Suppressor macrophage (primary cell): ENCODE data around the gene FKBP2.

Experiments used
- DNase-seq, 4 experiments: peaks; one replicate each; pipeline ENCODE4 v3.0.0-alpha.2; 2020 to 2022

The FKBP2 gene

DNA sequence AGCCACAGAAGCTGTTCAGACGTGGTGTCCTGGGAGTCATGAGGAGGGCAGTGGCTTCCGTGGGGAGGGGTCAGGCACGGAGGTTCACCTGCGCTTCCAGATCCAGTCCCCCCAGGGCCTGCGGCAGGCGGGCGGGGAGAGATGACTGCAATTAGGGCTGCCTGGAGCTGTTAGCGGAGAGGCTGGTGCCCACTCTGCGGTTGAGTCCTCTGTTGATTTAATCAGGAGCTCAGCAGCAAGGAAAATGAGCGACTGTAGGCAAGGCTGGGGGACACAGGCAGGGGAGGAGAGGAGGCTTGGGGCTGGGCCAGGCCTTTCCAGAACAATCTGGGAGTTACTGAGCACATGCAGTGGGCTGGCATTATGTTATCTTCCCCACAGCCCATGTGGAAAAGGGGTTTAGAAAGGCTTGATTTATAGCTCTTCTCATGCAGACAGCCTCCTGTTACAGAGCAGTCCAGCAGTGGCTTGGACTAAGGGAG lies 23.5 kb downstream of the FKBP2 start:
- no peak for DNase-seq

DNA sequence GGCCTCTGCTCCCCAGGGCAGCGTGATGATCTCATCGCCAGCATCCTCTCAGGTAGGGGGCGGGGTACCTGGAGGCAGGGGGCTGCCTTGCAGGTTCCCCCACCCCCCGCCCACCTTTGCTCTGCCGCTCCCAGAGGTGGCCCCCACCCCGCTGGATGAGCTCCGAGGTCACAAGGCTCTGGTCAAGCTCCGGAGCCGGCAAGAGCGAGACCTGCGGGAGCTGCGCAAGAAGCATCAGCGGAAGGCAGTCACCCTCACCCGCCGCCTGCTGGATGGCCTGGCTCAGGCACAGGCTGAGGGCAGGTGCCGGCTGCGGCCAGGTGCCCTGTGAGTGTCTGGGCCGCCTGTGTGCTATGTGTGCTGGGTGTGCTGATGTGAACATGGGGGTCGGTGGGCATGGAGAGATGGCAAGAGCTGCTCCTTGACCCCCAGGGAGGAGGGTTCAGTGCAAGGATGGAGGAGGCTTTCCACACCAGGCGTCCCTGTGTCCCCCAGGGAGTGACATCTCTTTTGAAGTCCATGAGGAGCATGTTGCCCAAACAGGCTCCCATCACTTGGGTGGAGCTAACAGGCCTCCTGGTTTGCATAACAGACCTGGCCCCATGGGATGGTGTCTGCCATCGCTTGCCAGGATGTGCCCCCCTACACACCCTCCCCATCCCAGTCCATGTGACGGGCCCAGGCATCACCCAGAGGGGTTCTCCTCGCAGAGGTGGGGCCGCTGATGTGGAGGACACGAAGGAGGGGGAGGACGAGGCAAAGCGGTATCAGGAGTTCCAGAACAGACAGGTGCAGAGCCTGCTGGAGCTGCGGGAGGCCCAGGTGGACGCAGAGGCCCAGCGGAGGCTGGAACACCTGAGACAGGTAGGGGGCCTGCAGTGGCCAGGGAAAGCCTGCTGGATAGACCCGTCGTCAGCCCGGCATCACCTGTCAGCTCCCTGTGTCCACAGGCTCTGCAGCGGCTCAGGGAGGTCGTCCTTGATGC lies 24.6 kb downstream of the FKBP2 start:
- DNase-seq, result no peak

DNA sequence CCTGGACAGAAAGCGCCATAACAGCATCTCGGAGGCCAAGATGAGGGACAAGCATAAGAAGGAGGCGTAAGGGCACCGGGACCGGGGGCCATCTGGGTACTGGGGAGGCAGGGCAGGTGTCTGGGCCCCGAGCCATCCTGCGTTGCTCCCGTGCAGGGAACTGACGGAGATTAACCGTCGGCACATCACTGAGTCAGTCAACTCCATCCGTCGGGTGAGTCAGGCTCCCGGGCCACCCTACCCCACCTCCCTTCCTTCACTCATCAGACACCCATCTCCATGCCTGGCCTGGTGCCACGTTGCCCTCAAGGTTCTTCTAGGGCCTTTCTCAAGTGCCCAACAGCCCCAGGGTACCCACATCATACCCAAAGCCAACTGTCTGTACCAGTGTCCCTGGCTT lies 25.4 kb downstream of the FKBP2 start:
- no peak for DNase-seq

DNA sequence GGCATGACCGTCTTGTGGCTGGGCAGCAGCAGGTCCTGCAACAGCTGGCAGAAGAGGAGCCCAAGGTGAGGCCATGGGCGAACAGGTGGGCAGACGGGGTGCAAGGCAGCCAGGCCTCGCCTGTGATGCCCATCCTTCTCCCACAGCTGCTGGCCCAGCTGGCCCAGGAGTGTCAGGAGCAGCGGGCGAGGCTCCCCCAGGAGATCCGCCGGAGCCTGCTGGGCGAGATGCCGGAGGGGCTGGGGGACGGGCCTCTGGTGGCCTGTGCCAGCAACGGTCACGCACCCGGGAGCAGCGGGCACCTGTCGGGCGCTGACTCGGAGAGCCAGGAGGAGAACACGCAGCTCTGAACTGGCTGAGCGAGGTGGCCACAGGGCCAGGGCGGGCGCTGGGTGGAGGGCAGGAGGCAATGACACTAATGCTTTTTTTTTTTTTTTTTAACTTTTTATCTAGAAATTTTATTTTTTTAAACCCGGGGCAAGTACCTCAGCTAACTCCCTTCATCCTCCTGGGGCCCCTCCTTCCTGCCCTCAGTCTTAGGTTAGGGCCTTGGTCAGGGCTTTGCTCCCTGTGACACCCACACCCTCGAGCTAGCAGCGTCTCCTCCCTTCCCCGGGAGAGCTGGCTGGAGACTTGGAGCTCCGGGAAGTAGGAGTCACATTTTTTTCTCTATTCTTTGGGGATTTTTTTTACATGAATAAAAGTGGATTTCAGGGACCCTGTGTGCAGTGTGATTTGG lies 26.5 kb downstream of the FKBP2 start:
- DNase-seq, result no peak

DNA sequence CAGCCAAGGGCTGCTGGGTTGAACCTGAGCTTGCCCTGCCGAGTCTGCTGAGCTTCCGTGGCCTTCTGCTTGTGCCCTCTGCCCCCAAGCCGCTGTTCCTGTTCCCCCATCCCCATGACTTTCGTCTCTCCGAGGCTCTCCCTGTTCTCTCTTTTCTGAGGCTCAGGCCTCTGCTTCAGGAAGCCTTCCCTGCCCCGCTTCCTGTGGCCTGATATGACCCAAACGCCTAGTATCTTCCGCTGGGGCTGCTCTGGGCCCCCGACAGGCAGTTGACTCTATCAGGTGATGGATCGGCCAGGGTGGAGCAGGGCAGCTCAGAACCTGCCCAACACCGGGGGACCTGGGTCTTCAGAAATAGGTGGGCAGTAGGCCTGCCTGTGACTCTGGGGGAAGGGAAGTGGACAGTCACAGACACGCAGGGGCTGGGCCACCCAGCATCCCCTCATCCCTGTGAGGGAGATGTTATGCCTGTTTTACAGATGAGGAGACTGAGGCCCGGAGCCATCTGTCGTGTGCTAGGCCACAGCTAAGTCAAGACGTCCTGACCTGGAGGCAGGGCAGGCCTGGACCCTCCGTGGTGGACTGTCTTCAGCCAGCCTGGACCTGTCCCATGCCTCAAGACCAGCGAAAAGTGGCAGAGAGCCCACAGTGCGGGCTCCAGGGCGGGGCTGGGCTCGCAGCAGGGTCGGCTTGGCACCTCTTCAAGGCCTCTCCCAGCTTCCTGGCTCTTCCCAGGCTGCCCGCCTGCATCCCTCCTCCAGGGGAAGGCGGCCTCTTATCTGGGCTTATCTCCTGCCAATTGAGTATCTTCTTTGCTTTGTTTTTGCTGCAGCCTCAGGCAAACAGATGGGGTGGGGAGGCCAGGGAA lies 27.4 kb downstream of the FKBP2 start:
- DNase-seq, result peak; percentile 57 to 79 (median 78)

DNA sequence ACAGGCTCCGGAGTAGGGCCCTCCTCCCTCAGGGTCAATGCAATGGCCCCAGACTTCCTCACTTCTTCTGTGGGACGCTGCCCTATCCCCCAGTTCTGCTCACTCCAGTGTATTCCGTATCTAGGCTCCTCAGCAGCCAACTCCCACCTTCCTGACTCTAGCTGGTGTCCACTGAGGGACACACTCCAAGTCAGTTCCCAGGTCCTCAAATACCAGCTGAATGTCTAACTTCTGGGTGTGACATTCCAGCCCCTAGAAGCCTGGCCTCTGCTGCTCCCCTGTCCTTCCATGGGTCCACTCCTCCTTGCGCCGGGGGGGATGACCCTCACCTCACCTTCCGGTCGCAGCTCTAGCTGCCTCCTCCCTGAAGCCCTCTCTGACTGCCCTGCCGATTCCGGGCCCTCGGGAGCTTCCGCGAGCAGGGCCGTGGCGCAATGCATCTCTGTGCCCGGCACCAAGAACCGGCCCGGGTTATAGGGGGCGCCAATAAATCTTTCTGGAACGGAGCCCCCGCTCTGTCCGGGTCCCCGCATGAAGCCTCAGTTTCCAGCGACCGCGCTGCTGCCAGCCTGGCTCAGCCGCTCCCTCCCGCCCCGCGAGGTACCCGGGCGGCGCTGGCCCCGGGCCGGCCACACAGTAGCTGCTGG lies 28.1 kb downstream of the FKBP2 start:
- DNase-seq, result peak; percentile 64 to 83 (median 79)

DNA sequence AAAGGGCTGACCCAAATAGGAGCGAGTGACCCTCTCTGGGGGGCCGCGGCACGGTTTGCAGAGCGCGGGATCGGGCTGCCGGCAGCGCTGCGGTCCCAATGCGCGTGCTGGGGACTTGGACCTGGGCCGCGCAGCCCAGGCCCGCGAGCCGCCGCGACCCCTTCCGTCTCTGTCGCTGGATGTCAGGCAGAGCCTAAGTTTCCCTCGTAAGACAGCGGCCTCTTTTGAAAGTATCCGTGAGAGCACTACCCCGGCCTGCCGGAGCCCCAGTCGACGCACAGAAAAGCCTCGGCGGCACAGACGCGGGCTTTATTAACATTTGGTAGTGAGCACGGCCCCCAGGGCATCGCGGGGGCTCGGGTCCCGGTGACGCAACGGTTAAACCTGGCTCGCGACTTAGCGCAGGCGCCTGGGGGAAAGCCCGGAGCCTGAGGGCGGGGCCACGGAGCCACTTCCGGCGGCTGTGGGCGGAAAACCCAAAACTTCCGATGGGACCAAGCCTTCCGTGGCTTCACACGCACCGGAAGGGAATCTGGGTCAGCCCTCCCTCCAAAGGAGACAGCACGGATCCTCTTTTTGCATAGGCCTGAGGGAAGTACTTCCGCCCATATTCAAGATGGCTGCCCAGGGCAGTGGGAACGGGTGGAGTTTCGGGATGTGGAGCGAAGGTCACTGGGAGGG lies 28.8 kb downstream of the FKBP2 start:
- DNase-seq, result peak; percentile 98 to 100 (median 99)

DNA sequence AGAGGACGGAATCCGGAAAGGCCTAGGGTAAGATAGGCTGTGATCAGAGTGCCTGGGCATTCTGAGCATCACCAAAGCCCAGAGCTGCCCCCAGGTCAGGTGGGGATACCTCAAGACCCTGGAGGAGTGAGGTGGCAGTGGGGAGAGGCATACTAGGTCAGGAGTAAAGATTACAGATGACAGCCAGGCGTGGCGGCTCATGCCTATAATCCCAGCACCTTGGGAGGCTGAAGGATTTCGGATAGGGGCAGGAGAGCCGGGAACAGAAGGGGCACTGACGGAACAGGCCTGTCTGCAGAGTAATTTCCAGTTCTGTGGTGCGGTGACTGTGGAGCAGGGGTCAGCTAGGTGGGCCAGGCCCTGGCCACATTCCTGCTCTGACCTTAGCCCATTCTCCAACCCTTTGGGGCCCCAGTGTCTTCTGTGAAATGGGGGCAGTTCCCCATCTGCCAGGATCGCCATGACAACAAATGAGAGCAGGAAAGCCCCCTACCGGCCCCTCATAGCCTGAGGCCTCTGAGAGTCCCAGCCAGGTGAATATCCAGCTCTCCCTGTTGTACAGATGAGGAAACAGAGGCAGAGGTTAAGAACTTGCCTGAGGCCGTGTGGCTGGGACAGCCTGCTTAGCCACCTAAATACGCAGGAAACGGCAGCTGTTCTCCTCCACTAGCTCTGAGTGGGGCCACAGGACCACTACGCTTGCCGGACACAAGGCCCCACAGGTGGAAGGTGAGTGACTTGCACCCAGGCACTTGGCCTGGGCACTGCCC lies 34.3 kb downstream of the FKBP2 start:
- DNase-seq, result no peak

DNA sequence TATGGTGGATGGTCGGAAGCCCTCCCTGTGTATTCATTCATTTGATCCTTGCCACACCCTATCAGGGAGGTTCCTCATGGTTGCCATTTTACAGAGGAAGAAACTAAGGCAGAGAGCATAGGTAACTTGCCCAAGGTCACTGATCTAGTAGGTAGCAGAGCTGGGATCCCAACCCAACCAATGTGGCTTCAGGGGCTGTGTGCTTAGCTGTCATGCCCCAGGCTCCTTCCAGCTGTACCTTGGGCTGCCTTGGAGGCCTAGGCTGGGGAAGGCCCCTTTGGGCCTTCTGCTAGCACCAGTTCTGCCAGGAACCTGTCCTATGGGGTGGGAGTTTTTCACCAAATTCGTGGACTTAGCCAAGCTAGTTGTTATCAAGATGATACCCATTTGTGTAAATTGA lies 34.9 kb downstream of the FKBP2 start:
- no peak for DNase-seq

DNA sequence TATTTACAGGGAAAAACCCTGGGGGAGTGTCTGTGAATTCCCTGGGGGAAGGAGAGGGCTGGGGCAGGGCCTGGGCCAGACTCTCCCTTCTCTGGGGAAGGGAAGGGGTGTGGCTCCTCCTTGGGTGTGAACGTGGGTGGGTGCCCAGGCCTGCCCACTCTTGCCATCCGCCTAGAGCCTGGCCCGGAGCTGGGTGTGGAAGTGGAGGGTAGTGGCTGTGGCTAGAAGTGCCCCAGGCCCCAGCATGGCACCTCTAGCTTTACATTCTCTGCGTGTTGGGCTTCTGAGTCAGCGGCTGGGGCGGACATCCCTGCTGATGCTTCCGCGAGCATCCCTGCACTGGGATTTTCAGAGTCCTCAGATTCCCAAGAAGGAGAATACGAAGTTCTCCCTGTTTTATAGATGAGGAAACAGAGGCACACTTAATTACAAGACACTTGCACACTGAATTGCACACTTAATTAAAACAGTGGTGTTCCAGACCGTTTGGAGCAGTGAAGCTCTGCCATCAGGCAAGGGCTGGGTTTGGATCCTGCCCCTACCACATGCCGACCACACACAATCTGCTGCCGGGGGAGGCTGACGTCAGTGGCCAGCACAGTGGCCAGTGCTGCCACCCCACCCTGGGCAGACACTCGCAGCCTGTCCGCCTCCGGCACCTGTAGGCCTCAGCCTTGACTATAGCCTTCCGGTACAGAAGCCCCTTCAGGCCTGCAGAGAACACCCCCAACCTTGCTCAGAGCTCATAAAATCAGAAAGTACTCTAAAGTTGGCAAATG lies 35.9 kb downstream of the FKBP2 start:
- no peak for DNase-seq

DNA sequence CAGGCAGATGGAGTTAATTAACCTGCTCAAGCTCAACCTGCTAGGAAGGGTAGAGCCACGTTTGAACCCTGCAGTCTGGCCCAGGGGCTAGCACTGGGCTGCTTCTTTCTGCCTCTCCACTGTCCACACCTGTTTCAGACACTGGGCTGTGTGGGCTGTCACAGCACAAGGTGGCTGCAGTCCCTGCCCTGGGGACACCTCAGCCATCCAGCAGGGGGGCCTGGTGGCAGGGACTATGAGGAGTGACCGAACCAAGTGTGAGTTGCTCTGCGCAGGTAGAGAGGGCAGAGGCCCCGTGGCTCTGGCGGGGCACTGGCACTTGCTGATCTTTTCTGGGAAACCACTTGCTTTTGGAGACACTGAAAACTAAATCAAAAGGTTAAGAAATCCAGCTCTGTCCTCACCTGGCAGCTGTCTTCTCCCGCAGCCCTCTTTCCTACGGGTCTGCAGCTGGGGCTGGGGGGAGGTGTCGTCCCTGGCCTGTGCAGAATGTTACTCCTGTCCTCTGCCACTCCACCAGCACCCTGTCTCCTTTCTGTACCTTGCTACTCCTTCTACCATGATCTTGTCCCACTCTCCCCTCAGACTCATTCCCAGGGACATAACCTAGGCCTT lies 37.8 kb downstream of the FKBP2 start:
- no peak for DNase-seq

DNA sequence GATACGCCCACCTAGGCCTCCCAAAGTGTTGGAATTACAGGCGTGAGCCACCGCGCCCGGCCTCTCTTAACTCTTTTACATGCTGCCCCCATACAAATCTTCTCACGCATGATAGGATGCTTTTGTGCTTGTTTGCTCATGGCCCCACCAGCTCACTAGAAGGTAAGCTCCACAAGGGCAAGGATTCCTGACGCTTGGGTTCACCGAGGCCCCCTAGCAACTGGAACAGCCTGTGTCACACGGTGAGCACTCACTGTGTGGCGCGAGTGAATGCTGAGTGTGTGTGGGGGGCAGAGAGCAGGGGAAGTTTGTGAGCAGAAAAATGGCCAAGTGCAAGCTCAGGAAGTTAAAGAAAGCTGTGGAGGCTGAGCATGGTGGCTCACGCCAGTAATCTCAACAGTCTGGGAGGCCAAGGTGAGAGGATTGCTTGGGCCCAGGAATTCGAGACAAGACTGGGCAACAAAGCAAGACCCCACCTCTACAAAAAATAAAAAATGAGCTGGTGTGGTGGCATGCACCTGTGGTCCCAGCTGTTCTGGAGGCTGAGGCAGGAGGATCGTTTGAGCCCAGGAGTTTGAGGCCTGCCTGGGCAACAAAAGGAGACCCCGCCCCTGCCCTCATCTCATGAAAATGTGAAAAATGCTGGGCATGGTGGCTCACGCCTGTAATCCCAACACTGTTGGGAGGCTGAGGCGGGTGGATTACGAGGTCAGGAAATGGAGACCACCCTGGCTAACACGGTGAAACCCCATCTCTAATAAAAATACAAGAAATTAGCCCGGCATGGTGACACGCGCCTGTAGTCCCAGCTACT lies 41.3 kb downstream of the FKBP2 start:
- no peak for DNase-seq

DNA sequence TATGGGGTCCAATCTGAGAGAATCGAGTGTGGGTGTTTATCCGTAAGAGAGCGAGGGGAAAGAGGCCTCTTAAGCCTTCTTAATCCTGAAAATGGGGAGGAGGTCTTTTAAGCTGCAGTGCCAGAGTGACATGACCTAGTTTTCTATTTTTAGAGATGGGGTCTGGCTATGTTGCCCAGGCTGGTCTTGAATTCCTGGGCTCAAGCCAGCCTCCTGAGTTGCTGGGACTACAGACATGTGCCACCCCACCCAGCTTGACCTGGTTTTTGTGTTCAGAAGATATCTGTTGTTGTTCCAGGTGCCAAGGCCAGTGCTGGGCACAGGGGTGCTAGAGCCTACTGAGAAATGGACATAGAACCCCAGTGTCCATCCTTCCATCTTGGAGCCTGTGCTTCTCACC lies 42.2 kb downstream of the FKBP2 start:
- no peak for DNase-seq

DNA sequence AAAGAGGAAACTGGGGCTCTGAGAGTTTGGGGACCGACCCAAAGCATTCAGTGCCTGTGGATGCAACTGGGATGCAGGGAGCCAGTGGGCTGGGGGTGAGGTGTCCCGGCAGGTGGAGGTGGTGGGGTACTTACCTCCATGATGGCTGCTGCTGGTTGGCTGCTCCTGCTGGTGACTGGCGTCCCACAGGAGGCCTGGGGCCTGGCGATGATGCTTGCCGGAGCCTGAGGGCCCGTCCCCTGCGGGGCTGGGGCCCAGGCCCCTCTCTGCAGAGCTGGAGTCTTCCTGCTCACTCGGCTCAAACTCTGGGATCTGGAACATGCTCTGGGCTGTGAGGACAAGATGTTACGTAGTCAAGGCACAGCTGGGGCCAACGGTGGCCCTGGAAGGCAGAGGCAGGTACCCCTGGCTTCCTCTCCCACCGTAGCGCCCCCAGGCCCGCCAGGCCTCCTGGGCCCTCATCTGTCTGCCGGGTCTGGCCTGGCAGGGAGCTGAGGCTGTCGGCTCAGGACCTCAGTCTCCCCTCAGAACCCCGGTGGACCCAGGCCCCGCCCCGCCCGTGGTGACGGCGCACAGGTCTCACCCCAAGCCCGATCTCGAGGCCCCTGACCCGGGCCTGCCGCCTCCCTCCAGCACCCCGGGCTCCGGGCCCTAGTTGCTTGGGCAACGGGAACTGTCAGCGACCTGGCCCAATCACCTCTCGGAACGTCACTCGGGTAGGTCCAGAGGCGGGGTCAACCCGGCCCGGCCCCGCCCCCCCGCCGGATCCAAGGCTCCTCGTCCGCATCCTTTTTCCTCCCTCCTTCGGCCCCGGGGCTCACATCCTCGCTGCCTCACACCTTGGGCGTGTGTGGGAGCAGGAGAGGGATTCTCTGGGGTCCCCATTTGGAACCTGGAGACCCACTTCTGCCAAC lies 43.4 kb downstream of the FKBP2 start, which contains the start of gene BAD:
Gene BAD, minus strand, starts transcription at position 618 of the 914 bp plus-strand sequence. Its CDS starts 297 bp downstream, at position 321.
- peak; percentile 95 to 98 (median 96) for DNase-seq

DNA sequence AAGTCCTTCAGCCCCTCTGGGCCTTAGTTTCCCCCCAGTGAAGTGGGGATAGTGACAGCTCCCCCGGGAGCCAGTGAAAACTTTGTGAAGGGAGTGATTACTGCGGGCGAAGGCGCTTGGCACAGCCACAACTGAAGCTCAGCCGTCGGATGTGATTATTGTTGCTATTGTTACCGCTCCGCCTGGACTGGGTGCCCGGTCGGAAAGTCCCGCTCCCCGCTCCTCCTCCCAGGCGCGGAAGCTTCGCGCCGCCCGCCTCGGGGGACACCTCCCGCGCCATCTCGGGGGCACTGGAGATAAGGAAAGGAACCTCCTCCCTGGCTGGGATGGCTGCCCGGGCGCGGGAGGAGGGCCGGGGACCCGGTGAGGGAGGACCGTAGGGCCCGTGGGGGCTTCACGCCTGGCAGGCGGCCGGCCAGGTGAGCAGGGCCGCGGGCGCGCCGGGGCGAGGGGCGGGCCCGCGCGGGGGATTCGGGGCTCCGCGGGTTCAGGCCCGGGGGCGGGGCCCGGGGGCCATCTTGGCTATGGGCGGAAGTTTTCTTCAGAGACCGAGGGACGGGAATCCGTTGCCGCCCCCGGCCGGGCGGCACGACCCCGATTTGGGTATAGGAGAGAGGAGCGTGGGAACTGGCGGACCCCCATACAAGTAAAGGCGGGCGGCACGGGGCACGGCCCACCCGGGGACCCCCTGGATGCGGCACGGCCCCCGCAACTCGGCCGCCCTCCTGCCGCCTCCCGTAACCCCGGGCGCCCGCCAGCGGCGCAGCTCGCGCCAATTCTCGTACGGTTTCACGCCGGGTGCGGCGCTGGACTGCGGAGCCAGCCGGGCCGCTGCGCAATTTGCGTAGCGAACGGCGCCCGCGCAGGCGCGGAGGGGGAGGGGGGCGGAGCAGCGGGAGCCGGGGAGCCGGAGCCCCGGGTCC lies 44.3 kb downstream of the FKBP2 start, which contains the start of gene GPR137:
Gene GPR137, plus strand, starts transcription at position 887 of the 923 bp plus-strand sequence. CDS start 677 bp downstream, outside the sequence.
- DNase-seq, result peak; percentile 84 to 95 (median 91)
